Heart left ventricle (tissue), 16 donors: ENCODE measurements around the gene JOSD2. TPM values are rescaled to one million over a fixed set of nuclear protein-coding genes. Genes with fewer than 3 reads are reported as not detected.

Experiments
- ATAC-seq, 4 donors: fragments of 200-7000 bp; cut with Tn5 transposase; one replicate each; pipeline ENCODE4 v1.9.1; 2020 to 2022; ENCODE audit warnings: moderate library complexity in 4 of 4, mild to moderate bottlenecking in 3 of 4, moderate number of reproducible peaks in 1 of 4
- DNase-seq, 5 donors: peaks; one replicate each; pipeline ENCODE4 v3.0.0-alpha.2; 2020
- H3K27ac ChIP-seq, 12 donors: fragments of 200-600 bp; sonication (generic) in 4 of 12; one replicate each; pipeline versions ENCODE4 v1.5.0 to v1.8.0; 2016 to 2022; ENCODE audit warnings: mild to moderate bottlenecking in 2 of 12
- H3K27me3 ChIP-seq, 9 donors: fragments of 200-600 bp; sonication (generic) in 2 of 9; one replicate each; pipeline versions ENCODE4 v1.5.1 to v1.8.0; 2016 to 2022; ENCODE audit warnings: mild to moderate bottlenecking in 3 of 9
- H3K36me3 ChIP-seq, 9 donors: fragments of 200-600 bp; sonication (generic) in 2 of 9; one replicate each; pipeline versions ENCODE4 v1.5.0 to v1.8.0; 2018 to 2022; ENCODE audit warnings: mild to moderate bottlenecking in 2 of 9
- H3K4me1 ChIP-seq, 12 donors: fragments of 200-600 bp; sonication (generic) in 4 of 12; one replicate each; pipeline versions ENCODE4 v1.5.0 to v1.8.0; 2016 to 2022; ENCODE audit warnings: mild to moderate bottlenecking in 3 of 12
- H3K4me3 ChIP-seq, 12 donors: fragments of 200-600 bp; sonication (generic) in 4 of 12; one replicate each; pipeline versions ENCODE4 v1.5.0 to v1.8.0; 2017 to 2022; ENCODE audit warnings: mild to moderate bottlenecking in 9 of 12, moderate library complexity in 4 of 12
- H3K9me3 ChIP-seq, 12 donors: fragments of 200-600 bp; sonication (generic) in 4 of 12; one replicate each; pipeline versions ENCODE4 v1.5.0 to v1.8.0; 2016 to 2022; ENCODE audit warnings: mild to moderate bottlenecking in 1 of 12
- CTCF ChIP-seq, 12 donors: fragments of 200-600 bp; sonication (generic) in 4 of 12; IDR thresholded peaks; one replicate each; pipeline versions ENCODE4 v1.5.0 to v1.8.0; 2018 to 2022; ENCODE audit warnings: antibody characterized with exemption in 12 of 12, mild to moderate bottlenecking in 5 of 12
- POLR2A ChIP-seq, 2 donors: fragments of 450-650 bp; IDR thresholded peaks; one replicate each; pipeline ENCODE4 v1.6.1; 2017; ENCODE audit warnings: antibody characterized with exemption in 2 of 2, mild to moderate bottlenecking in 2 of 2, moderate library complexity in 2 of 2
- WGBS, 4 donors: extraction: QIAGEN DNeasy Blood & Tissue Kit in 2 of 4; methylation state at CpG; one replicate each; pipeline versions ENCODE4 v1.1.5 to v1.1.7; 2013 to 2018; 5-methylcytosine and 5-hydroxymethylcytosine counted together
- intact Hi-C, 10 donors: fragments of 100-400 bp; cut with DNase I; formaldehyde crosslinking; loops; one replicate each; pipeline versions ENCODE4 v1.11.1 to v1.14.2; 2022
- long read RNA-seq, 3 donors: library from polyadenylated mRNA; unstranded; transcript quantifications; one replicate each; pipeline ENCODE4 v2.0.0, GENCODE V29; 2020 to 2021
- polyA plus RNA-seq, 2 donors: library from polyadenylated mRNA; stranded (reverse); fragments of 200-250 nt; gene quantifications; one replicate each; pipeline ENCODE4 v1.2.3, GENCODE V29; 2013
- total RNA-seq, 9 donors: library from RNA; depleted of rRNA in 2 of 9; stranded (reverse); fragments of >200 nt in 2 of 9; fragmentation: NEBNext Ultra II Directional in 3 of 9; extraction: Animal tissue kit (Norgen Biotek cat#: 25700) in 3 of 9; gene quantifications; one replicate each; pipeline versions ENCODE4 v1.1.0 to v1.2.4, GENCODE V29; 2016 to 2023
- donor health status: ischemic (EF 13 %, LVEDD 7.1; RV severe dilation, severe dysfunction).
- donor health status: healthy with polysubstance abuse.
- donor health status: DM: no; HTN: yes; CAD: no.
- donor health status: DM: no; HTN: no; CAD: no.
- donor health status: ischemic (EF 25% LVEDD 6.9; RV normal size, moderate dysfunction).
- donor health status: ischemic (EF 25% LVEDD 5.7; RV mildly dilated, moderate dysfunction).
- donor health status: healthy.
- donor health status: DM: yes; HTN: yes; CAD: no.
- donor health status: ischemic (EF 35%, LVEDD 5.7; RV mildly dilated, moderate dysfunction).
- donor health status: nonischemic (EF 11% LVEDD 7.7; RV severe dilation, severe dysfunction).
- donor health status: DM: yes; HTN: yes; CAD: no.
- donor health status: PGD.
- donor health status: ischemic (EF 29% LVEDD 5.4; RV normal size, mild dysfunction).
- donor health status: nonischemic (EF 23%, LVEDD 6.1; RV moderate dilation, normal function).

Gene JOSD2
- total RNA-seq (10 to 100 TPM; 18.7 to 43.8 (median 29.5) TPM), polyA plus RNA-seq (10 to 100 TPM; 47.7 to 49.7 TPM)
- long read RNA-seq, donor 1, transcript JOSD2-204 (5 exons, 996 nt), result major isoform, 14 of 23 reads
- long read RNA-seq, donor 1, partial matches to known transcripts, result 4 of 23 reads
- long read RNA-seq, donor 1, other reads (novel, unspliced or antisense), result 2 of 23 reads
- long read RNA-seq, donor 2, transcript JOSD2-204 (5 exons, 996 nt), result major isoform, 12 of 19 reads
- long read RNA-seq, donor 2, partial matches to known transcripts, result 2 of 19 reads
- long read RNA-seq, donor 2, other reads (novel, unspliced or antisense), result 1 of 19 reads
- long read RNA-seq, donor 3, transcript JOSD2-204 (5 exons, 996 nt), result major isoform, 6 of 25 reads
- long read RNA-seq, donor 3, partial matches to known transcripts, result 8 of 25 reads
- long read RNA-seq, donor 3, other reads (novel, unspliced or antisense), result 6 of 25 reads

GRCh38 chr19:50511069-50511822 lies at the start of gene JOSD2:
Gene JOSD2, minus strand, starts transcription at chr19:50511191. Its CDS starts 760 bp downstream, at chr19:50510431.
- TF ChIP-seq POLR2A (IDR thresholded peaks at IDR 0.05) (peak in 1 of 2 donors; percentile 77), CTCF (IDR thresholded peaks at IDR 0.05) (peak in 1 of 12 donors; percentile 17)
- DNase-seq (peak; percentile 98 to 100 (median 99)), ATAC-seq (peak; percentile 94 to 97 (median 95))
- H3K36me3 ChIP-seq, result peaks cover 0 to 2% (median 0%) of the 10 kb centered on the region in 9 donors
- H3K27me3 ChIP-seq, result peaks cover 0 to 8% (median 0%) of the 10 kb centered on the region in 9 donors
- H3K27ac ChIP-seq, result peak within 1 kb of the TSS; percentile 50 to 86 (median 78)
- WGBS, 4 donors, result 1 to 2% (median 2%) methylated on average over 27 to 69 of the region's 69 CpGs
- H3K4me3 ChIP-seq, result peak within 1 kb of the TSS; percentile 42 to 89 (median 74)
- no peaks in the 10 kb centered on the region for H3K9me3 ChIP-seq
- intact Hi-C loops, result loop anchor here in 7 of 10 donors (1.0 to 10.0 kb wide), 6 partner anchors 34 to 486 kb away; partner anchors contain the start of genes EMC10 (in 5 of the 7), GARIN5A (in 5 of the 7), NR1H2 (in 2 of the 7) and VRK3 (in 1 of the 7)
- H3K4me1 ChIP-seq, result peaks cover 0 to 20% (median 8%) of the 10 kb centered on the region in 12 donors

- H3K4me1 ChIP-seq, result peaks cover 0 to 26% (median 6%) of the 10 kb centered on the region in 12 donors
- intact Hi-C loops, result loop anchor here in 1 of 10 donors (5.0 kb wide), 1 partner anchor 202 kb away; no protein-coding TSS in a partner anchor
- H3K27me3 ChIP-seq, result peaks cover 0 to 51% (median 22%) of the 10 kb centered on the region in 9 donors
- H3K36me3 ChIP-seq, result no peaks in the 10 kb centered on the region
- ATAC-seq (no peak), DNase-seq (no peak)
- H3K27ac ChIP-seq, result peak overlapping the region in 1 of 12 donors; percentile 11
- TF ChIP-seq CTCF (IDR thresholded peaks at IDR 0.05) (no peak), POLR2A (IDR thresholded peaks at IDR 0.05) (no peak)
- H3K4me3 ChIP-seq, result no peak overlapping the region
- no peaks in the 10 kb centered on the region for H3K9me3 ChIP-seq
- WGBS, 4 donors, result 57 to 71% (median 66%) methylated on average over 10 of the region's 10 CpGs
These were observed 48.6 kb upstream of the JOSD2 start for GRCh38 chr19:50559636-50560035.

- ATAC-seq (no peak), DNase-seq (no peak)
- Histone ChIP-seq H3K27ac (no peak overlapping the region), H3K36me3 (no peaks in the 10 kb centered on the region), H3K4me3 (no peak overlapping the region), H3K9me3 (no peaks in the 10 kb centered on the region), H3K27me3 (peaks cover 0 to 52% (median 16%) of the 10 kb centered on the region in 9 donors), H3K4me1 (peaks cover 0 to 26% (median 6%) of the 10 kb centered on the region in 12 donors)
- intact Hi-C loops, result loop anchor here in 1 of 10 donors (5.0 kb wide), 1 partner anchor 201 kb away; no protein-coding TSS in a partner anchor
- 88 to 96% (median 94%) methylated on average over 13 of the region's 13 CpGs for WGBS, 4 donors
- no peak for TF ChIP-seq CTCF (IDR thresholded peaks at IDR 0.05)
- no peak for TF ChIP-seq POLR2A (IDR thresholded peaks at IDR 0.05)
These were observed 47.5 kb upstream of the JOSD2 start for GRCh38 chr19:50558449-50558848.
